ENCODE results near the gene PANK2.
"Not testable (repeated sequence)": the region's sequence is repeated elsewhere in the genome, so short reads cannot be mapped to it uniquely, and the experiment has no call there.

Gene PANK2

GRCh38 chr20:3869839-3870634, 19.1 kb upstream of the PANK2 start:
- no peak for DNase-seq (ENCODE audit: low read depth)

- DNase-seq (ENCODE audit: low read depth) = no peak
These were observed 17.5 kb upstream of the PANK2 start for GRCh38 chr20:3871550-3872265.

- DNase-seq (ENCODE audit: low read depth) = no peak
These were observed 15.7 kb upstream of the PANK2 start for GRCh38 chr20:3873507-3873906.

- DNase-seq (ENCODE audit: low read depth) = no peak
These were observed 14.9 kb upstream of the PANK2 start for GRCh38 chr20:3874194-3874844.

DNA sequence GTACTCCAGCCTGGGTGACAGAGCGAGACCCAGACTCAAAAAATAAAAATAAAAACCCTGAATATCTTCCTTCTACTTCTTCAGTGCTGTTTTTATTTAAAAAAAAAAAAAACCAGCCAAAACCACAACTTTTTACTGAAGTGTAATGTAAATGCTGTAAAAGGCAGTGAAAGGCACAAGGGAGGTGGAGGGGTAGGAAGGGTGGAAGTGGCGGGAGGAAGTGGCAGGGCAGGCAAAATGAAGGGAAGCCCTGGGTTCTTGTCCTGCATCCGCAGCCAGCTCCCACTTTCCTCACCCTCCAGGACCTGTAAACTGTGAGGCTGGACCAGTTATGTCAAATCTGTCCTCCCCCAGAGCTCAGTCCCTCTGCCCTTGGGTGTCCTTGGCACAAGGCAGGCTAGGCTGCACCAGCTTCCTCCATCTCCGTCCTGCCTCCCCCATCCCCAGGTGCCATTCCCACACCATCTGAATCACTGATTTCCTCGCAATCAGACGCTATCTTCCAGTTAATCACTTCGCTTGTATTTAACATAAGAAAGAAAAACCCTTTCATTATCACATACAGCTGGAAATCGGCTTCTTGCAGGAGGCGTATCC, 13.7 kb upstream of the PANK2 start:
- no peak for DNase-seq (ENCODE audit: low read depth)

GRCh38 chr20:3876000-3876399, 13.2 kb upstream of the PANK2 start:
- DNase-seq (ENCODE audit: low read depth) = no peak

DNA sequence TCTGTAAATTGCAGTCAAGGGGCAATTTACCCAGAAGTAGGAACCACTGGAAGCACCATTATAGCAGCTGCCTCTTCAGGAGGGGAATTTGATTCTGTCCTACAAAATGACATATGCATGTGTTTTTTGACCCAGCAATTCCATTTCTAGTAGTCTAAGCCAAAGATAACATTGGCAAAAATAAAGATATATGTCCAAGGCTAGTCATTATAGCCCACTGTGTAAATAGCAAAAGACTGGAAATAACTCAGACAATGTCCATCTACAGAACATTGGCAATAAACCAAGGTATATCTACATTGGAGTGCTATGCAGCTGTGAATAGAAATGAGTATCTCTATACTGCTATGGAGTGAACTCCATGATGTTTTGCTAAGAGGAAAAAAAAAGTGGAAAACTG, 12.5 kb upstream of the PANK2 start:
- no peak for DNase-seq (ENCODE audit: low read depth)

- not testable (repeated sequence) for DNase-seq (ENCODE audit: low read depth)
These were observed 10.3 kb upstream of the PANK2 start for GRCh38 chr20:3878921-3879274.

DNA sequence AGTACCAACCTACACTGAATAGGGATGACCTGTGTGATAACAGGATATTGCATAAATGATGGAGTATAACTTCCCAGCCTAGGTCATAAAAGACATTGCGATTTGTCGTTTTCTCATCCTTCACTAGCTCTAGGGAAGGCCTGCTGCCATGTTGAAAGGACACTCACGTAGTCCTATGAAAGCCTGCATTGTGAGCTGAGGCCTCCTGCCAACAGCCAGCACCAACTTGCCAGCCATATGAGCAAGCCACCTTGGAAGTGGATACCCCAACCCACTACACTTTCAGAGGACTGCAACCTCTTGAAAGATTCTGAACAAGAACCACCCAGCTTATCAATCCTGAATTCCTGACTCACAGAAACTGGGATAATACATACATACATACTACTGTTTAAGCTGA, 3.5 kb upstream of the PANK2 start:
- DNase-seq (ENCODE audit: low read depth) = no peak

GRCh38 chr20:3887876-3888620, 1.1 kb upstream of the PANK2 start:
- DNase-seq (ENCODE audit: low read depth) = no peak

DNA sequence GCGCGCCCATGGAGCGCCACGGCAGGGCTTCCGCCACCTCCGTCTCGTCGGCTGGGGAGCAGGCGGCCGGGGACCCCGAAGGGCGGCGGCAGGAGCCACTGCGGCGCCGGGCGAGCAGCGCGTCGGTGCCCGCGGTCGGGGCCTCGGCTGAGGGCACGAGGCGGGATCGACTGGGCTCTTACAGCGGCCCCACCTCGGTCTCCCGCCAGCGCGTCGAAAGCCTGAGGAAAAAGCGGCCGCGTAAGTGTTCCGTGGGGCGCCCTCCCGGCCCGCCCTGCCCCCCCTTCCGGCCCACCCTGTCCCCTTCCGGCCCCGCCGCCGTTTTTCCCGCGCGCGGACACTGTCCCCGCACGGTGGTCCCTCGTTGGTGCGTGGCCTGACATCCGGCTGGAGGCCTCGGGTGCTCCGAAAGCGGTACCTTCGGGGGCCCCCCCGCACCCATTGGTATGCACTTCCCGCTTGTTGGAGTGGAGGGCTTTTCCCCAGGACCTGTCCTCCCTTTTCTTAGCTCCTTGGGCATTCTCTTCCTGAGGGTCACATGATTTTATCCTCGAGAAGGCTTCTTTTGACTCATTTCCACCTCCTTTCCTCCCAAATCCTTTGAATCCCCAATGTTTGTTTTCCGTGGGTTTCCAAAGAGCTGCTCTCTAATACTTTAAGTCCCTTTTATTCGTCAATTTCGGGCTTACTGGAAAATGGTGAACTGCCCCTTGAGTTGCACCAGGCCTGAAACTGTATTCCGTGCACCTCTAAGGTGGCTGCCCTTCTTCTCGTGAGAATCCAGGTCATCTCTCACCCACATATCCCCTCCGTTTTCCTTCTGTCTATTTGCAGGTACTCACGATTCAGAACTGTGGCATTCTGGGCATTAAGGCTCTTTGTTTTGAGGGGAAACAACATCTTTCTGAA, 556 bp downstream of the PANK2 start:
- no peak for DNase-seq (ENCODE audit: low read depth)

DNA sequence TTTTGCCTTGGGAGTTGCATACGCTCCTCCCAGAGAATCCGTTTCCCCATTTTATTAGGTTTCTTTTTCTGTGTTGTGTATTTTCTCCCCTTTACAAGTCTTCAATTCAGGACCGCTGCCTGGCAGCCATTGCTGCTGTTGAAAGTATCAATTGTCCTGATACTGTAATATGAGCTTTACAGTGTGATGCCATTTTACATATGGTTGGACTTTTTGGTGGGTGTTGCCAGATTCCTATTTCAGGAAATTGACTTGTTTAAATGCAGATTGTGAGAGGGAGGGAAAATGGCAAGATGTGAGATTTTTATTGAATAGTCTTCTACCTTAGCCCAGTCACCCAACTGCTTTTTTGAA, 1.2 kb downstream of the PANK2 start:
- no peak for DNase-seq (ENCODE audit: low read depth)

GRCh38 chr20:3890999-3891929, 2.1 kb downstream of the PANK2 start:
- DNase-seq (ENCODE audit: low read depth) = no peak

- DNase-seq (ENCODE audit: low read depth) = no peak
These were observed 5.6 kb downstream of the PANK2 start for GRCh38 chr20:3894796-3895195.

- DNase-seq (ENCODE audit: low read depth) = no peak
These were observed 7.1 kb downstream of the PANK2 start for GRCh38 chr20:3896302-3896701.

GRCh38 chr20:3896853-3897583, 7.8 kb downstream of the PANK2 start:
- DNase-seq (ENCODE audit: low read depth) = no peak

DNA sequence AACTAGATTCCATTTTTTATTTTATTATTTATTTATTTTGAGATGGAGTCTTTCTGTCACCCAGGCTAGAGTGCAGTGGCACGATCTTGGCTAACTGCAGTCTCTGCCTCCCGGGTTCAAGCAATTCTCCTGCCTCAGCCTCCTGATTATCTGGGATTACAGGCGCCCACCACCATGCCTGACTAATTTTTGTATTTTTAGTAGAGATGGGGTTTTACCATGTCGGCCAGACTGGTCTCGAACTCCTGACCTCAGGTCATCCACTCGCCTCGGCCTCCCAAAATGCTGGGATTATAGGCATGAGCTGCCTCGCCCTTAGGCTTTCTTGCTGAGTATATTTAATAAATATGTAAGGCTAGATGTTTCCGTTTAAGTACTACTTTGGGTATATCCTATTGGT, 9.0 kb downstream of the PANK2 start:
- DNase-seq (ENCODE audit: low read depth) = not testable (repeated sequence)

DNA sequence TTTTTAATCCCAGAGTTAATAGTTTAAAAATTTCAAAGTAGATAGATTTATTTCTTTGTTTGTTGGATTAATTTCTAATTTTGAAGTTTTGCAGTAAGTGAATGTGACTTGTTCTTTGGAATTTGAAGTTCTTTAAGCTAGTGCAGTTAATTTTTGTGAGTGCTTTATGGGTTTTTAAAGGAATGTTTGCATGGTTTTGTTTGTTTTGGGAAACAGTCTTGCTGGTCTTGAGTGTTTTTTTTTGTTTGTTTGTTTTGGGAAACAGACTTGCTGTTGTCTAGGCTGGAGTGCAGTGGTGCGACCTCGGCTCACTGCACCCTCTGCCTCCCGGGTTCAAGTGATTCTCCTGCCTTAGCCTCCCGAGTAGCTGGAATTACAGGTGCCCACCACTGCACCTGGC, 9.5 kb downstream of the PANK2 start:
- DNase-seq (ENCODE audit: low read depth) = no peak

DNA sequence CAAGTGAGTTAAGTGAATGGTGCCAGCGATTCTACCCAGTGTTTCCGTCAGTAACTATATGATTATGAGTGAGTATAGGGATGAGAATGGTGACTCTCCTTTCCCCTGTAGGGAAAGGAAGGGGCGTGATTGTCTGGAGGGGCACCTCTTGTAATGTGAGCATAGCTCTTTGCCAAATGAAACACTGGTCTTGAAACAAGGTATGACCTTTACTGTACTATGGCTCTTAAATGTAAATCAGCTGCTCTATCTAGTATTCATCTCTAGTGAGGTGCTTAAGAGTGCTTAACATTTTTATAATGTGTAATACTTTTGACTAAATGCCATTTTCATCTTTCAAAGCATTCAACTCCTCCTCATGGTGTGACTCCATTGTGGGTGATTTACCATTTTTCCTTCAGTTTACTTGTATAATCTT, 11.0 kb downstream of the PANK2 start:
- no peak for DNase-seq (ENCODE audit: low read depth)
